SH-SY5Y (cell line): ENCODE results near the gene TMEM203.

ENCODE experiments used
- GATA2 ChIP-seq: IDR thresholded peaks from 2 replicates; pipeline ENCODE4 v1.6.1; 2011; ENCODE audit warnings: mild to moderate bottlenecking, low read depth, low read length
- GATA3 ChIP-seq: IDR thresholded peaks from 2 replicates; pipeline ENCODE4 v1.6.1; 2011; ENCODE audit warnings: low read depth, mild to moderate bottlenecking, low read length, moderate library complexity

DNA sequence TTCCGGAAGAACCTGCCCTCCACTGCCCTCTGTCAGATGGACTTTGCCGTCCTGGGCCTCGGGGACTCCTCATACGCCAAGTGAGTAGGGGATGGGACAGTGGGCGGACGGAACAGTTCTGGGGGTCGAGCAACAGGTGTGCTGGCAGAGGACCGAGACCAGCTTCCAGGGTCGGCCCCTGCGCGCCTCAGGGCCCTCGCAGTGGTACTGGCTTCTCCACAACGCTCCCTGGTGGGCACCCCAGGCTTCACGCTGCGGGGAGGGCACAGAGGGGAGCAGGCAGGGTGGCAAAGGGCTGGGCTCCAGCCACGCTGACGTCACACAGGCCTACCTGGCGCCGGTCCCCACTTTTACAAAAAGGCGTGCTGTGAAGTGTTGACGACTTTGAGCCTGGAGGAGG is 7.1 kb upstream of the TMEM203 start:
- no peak for TF ChIP-seq GATA2
- no peak for TF ChIP-seq GATA3
